ENCODE results near the gene CLDN22.
A peak's percentile ranks its signal among the peaks of the same experiment; 100 is the strongest.

The CLDN22 gene

GRCh38 chr4:183322326-183322725, 2.2 kb upstream of the CLDN22 start, which contains the start of gene CLDN24:
Gene CLDN24 (minus strand): TSS chr4:183322426. CDS start chr4:183322426, 0 bp downstream.
- no peak for DNase-seq (ENCODE audit: low read depth, low spot score)

GRCh38 chr4:183321516-183321915, 1.4 kb upstream of the CLDN22 start:
- no peak for DNase-seq (ENCODE audit: low read depth, low spot score)

- peak; percentile 60 for DNase-seq (ENCODE audit: low read depth, low spot score)
Measured at GRCh38 chr4:183321079-183321478, 1.0 kb upstream of the CLDN22 start.

- DNase-seq (ENCODE audit: low read depth, low spot score): no peak
Measured at GRCh38 chr4:183318656-183319055, 1.4 kb downstream of the CLDN22 start.

- no peak for DNase-seq (ENCODE audit: low read depth, low spot score)
Measured at GRCh38 chr4:183314806-183315205, 5.3 kb downstream of the CLDN22 start.

GRCh38 chr4:183314336-183314735, 5.7 kb downstream of the CLDN22 start:
- no peak for DNase-seq (ENCODE audit: low read depth, low spot score)

- no peak for DNase-seq (ENCODE audit: low read depth, low spot score)
Measured at GRCh38 chr4:183312841-183313240, 7.2 kb downstream of the CLDN22 start.

- DNase-seq (ENCODE audit: low read depth, low spot score): no peak
Measured at GRCh38 chr4:183306811-183307210, 13.3 kb downstream of the CLDN22 start.

GRCh38 chr4:183304538-183304937, 15.5 kb downstream of the CLDN22 start:
- DNase-seq (ENCODE audit: low read depth, low spot score): no peak

GRCh38 chr4:183304067-183304466, 16.0 kb downstream of the CLDN22 start:
- DNase-seq (ENCODE audit: low read depth, low spot score): no peak

GRCh38 chr4:183303301-183303700, 16.8 kb downstream of the CLDN22 start:
- DNase-seq (ENCODE audit: low read depth, low spot score): no peak

- DNase-seq (ENCODE audit: low read depth, low spot score): no peak
Measured at GRCh38 chr4:183300655-183301054, 19.4 kb downstream of the CLDN22 start.

- DNase-seq (ENCODE audit: low read depth, low spot score): peak; percentile 64
Measured at GRCh38 chr4:183300070-183300469, 20.0 kb downstream of the CLDN22 start.

- DNase-seq (ENCODE audit: low read depth, low spot score): no peak
Measured at GRCh38 chr4:183299464-183299863, 20.6 kb downstream of the CLDN22 start.

GRCh38 chr4:183297675-183298074, 22.4 kb downstream of the CLDN22 start:
- DNase-seq (ENCODE audit: low read depth, low spot score): no peak

GRCh38 chr4:183295711-183296110, 24.4 kb downstream of the CLDN22 start:
- peak; percentile 48 for DNase-seq (ENCODE audit: low read depth, low spot score)

GRCh38 chr4:183291070-183291469, 29.0 kb downstream of the CLDN22 start:
- DNase-seq (ENCODE audit: low read depth, low spot score): no peak

- no peak for DNase-seq (ENCODE audit: low read depth, low spot score)
Measured at GRCh38 chr4:183289688-183290087, 30.4 kb downstream of the CLDN22 start.

GRCh38 chr4:183288955-183289354, 31.1 kb downstream of the CLDN22 start:
- DNase-seq (ENCODE audit: low read depth, low spot score): no peak

GRCh38 chr4:183287677-183288076, 32.4 kb downstream of the CLDN22 start:
- DNase-seq (ENCODE audit: low read depth, low spot score): no peak

- DNase-seq (ENCODE audit: low read depth, low spot score): no peak
Measured at GRCh38 chr4:183287309-183287659, 32.8 kb downstream of the CLDN22 start.

GRCh38 chr4:183286590-183287308, 33.3 kb downstream of the CLDN22 start:
- no peak for DNase-seq (ENCODE audit: low read depth, low spot score)

- DNase-seq (ENCODE audit: low read depth, low spot score): no peak
Measured at GRCh38 chr4:183285886-183286285, 34.2 kb downstream of the CLDN22 start.

- DNase-seq (ENCODE audit: low read depth, low spot score): peak; percentile 84
Measured at GRCh38 chr4:183284965-183285364, 35.1 kb downstream of the CLDN22 start.
